BE2C (cell line): ENCODE results near the gene CCNB2.
"Not testable (repeated sequence)": the region's sequence is repeated elsewhere in the genome, so short reads cannot be mapped to it uniquely, and the experiment has no call there.

Source experiments
- DNase-seq: peaks from one replicate; pipeline ENCODE4 v3.0.0-alpha.2; 2020
- H3K27me3 ChIP-seq: fragments of 250-450 bp; sonication (Bioruptor Pico); 2 replicates; pipeline ENCODE4 v1.5.1; 2020; ENCODE audit warnings: mild to moderate bottlenecking
- H3K36me3 ChIP-seq: fragments of 250-450 bp; sonication (Bioruptor Pico); 2 replicates; pipeline ENCODE4 v1.5.1; 2020; ENCODE audit warnings: mild to moderate bottlenecking
- H3K4me1 ChIP-seq: fragments of 250-450 bp; sonication (Bioruptor Pico); 2 replicates; pipeline ENCODE4 v1.5.1; 2020
- H3K4me3 ChIP-seq: 2 replicates; pipeline ENCODE4 v1.5.1; 2011; ENCODE audit warnings: low read depth, low read length
- H3K9me3 ChIP-seq: fragments of 250-450 bp; sonication (Bioruptor Pico); 2 replicates; pipeline ENCODE4 v1.5.1; 2020
- CTCF ChIP-seq: IDR thresholded peaks from 2 replicates; pipeline ENCODE4 v1.5.1; 2012; ENCODE audit warnings: mild to moderate bottlenecking, low read depth, low read length

CCNB2 gene

GRCh38 chr15:59157840-59158700 lies 53.1 kb downstream of the CCNB2 start:
- Histone ChIP-seq H3K4me3 (no peak overlapping the region), H3K9me3 (no peaks in the 10 kb centered on the region), H3K27me3 (no peaks in the 10 kb centered on the region), H3K36me3 (no peaks in the 10 kb centered on the region), H3K4me1 (no peaks in the 10 kb centered on the region)
- DNase-seq = no peak
- TF ChIP-seq CTCF = no peak

- H3K27me3 ChIP-seq = no peaks in the 10 kb centered on the region
- TF ChIP-seq CTCF = no peak
- no peaks in the 10 kb centered on the region for H3K4me1 ChIP-seq
- no peak overlapping the region for H3K4me3 ChIP-seq
- no peak for DNase-seq
- H3K9me3 ChIP-seq = no peaks in the 10 kb centered on the region
- H3K36me3 ChIP-seq = no peaks in the 10 kb centered on the region
These were observed 53.7 kb downstream of the CCNB2 start for GRCh38 chr15:59158701-59159034.

GRCh38 chr15:59159210-59159609 lies 54.3 kb downstream of the CCNB2 start:
- DNase-seq = no peak
- Histone ChIP-seq H3K27me3 (no peaks in the 10 kb centered on the region), H3K4me1 (no peaks in the 10 kb centered on the region), H3K4me3 (no peak overlapping the region), H3K36me3 (no peaks in the 10 kb centered on the region), H3K9me3 (no peaks in the 10 kb centered on the region)
- TF ChIP-seq CTCF = no peak

GRCh38 chr15:59160880-59161593 lies 56.1 kb downstream of the CCNB2 start:
- Histone ChIP-seq H3K36me3 (no peaks in the 10 kb centered on the region), H3K27me3 (no peaks in the 10 kb centered on the region), H3K4me1 (no peaks in the 10 kb centered on the region), H3K9me3 (no peaks in the 10 kb centered on the region), H3K4me3 (no peak overlapping the region)
- peak; percentile 53 for DNase-seq
- peak; percentile 70 for TF ChIP-seq CTCF

- not testable (repeated sequence) for H3K27me3 ChIP-seq, H3K4me1 ChIP-seq, H3K36me3 ChIP-seq, H3K4me3 ChIP-seq, DNase-seq, H3K9me3 ChIP-seq
These were observed 57.1 kb downstream of the CCNB2 start for GRCh38 chr15:59162080-59162479.

- Histone ChIP-seq H3K27me3 (no peaks in the 10 kb centered on the region), H3K9me3 (no peaks in the 10 kb centered on the region), H3K36me3 (no peaks in the 10 kb centered on the region), H3K4me1 (no peaks in the 10 kb centered on the region), H3K4me3 (no peak overlapping the region)
- no peak for DNase-seq
- TF ChIP-seq CTCF = no peak
These were observed 60.8 kb downstream of the CCNB2 start for GRCh38 chr15:59165726-59166125.
